ENCODE measurements around the gene MRPL17. TPM values are rescaled to one million over a fixed set of nuclear protein-coding genes. Genes with fewer than 3 reads are reported as not detected.

The MRPL17 gene
- polyA plus RNA-seq, 3 donors = 62.5 to 71.5 (median 69.2) TPM

GRCh38 chr11:6664551-6664950 lies 18.6 kb downstream of the MRPL17 start:
- no peak for DNase-seq (ENCODE audit: extremely low read depth in 1 of 11, low read depth in 9 of 11, low spot score in 4 of 11)

- no peak for DNase-seq (ENCODE audit: extremely low read depth in 1 of 11, low read depth in 9 of 11, low spot score in 4 of 11)
Observed at GRCh38 chr11:6663794-6664469, 19.2 kb downstream of the MRPL17 start.

- DNase-seq (ENCODE audit: extremely low read depth in 1 of 11, low read depth in 9 of 11, low spot score in 4 of 11) = no peak
Observed at GRCh38 chr11:6660712-6661111, 22.4 kb downstream of the MRPL17 start.

- DNase-seq (ENCODE audit: extremely low read depth in 1 of 11, low read depth in 9 of 11, low spot score in 4 of 11) = no peak
Observed at GRCh38 chr11:6658647-6659046, 24.5 kb downstream of the MRPL17 start.

GRCh38 chr11:6657346-6657745 lies 25.8 kb downstream of the MRPL17 start:
- DNase-seq (ENCODE audit: extremely low read depth in 1 of 11, low read depth in 9 of 11, low spot score in 4 of 11) = no peak

GRCh38 chr11:6656936-6657335 lies 26.2 kb downstream of the MRPL17 start:
- DNase-seq (ENCODE audit: extremely low read depth in 1 of 11, low read depth in 9 of 11, low spot score in 4 of 11) = no peak

GRCh38 chr11:6656584-6656915 lies 26.6 kb downstream of the MRPL17 start:
- DNase-seq (ENCODE audit: extremely low read depth in 1 of 11, low read depth in 9 of 11, low spot score in 4 of 11) = no peak

GRCh38 chr11:6655790-6656583 lies 27.2 kb downstream of the MRPL17 start, which contains the start of gene DCHS1:
Gene DCHS1 (minus strand): TSS chr11:6655809. CDS start chr11:6641613, 14,196 bp downstream.
- peak in 1 of 11 donors; percentile 37 for DNase-seq (ENCODE audit: extremely low read depth in 1 of 11, low read depth in 9 of 11, low spot score in 4 of 11)

- DNase-seq (ENCODE audit: extremely low read depth in 1 of 11, low read depth in 9 of 11, low spot score in 4 of 11) = peak in 1 of 11 donors; percentile 23
Observed at GRCh38 chr11:6655020-6655789, 27.9 kb downstream of the MRPL17 start.

GRCh38 chr11:6654281-6655019 lies 28.7 kb downstream of the MRPL17 start:
- no peak for DNase-seq (ENCODE audit: extremely low read depth in 1 of 11, low read depth in 9 of 11, low spot score in 4 of 11)

- DNase-seq (ENCODE audit: extremely low read depth in 1 of 11, low read depth in 9 of 11, low spot score in 4 of 11) = no peak
Observed at GRCh38 chr11:6653656-6654055, 29.5 kb downstream of the MRPL17 start.

- no peak for DNase-seq (ENCODE audit: extremely low read depth in 1 of 11, low read depth in 9 of 11, low spot score in 4 of 11)
Observed at GRCh38 chr11:6653097-6653496, 30.0 kb downstream of the MRPL17 start.

- no peak for DNase-seq (ENCODE audit: extremely low read depth in 1 of 11, low read depth in 9 of 11, low spot score in 4 of 11)
Observed at GRCh38 chr11:6652182-6652581, 31.0 kb downstream of the MRPL17 start.

GRCh38 chr11:6650980-6651379 lies 32.2 kb downstream of the MRPL17 start:
- DNase-seq (ENCODE audit: extremely low read depth in 1 of 11, low read depth in 9 of 11, low spot score in 4 of 11) = no peak

GRCh38 chr11:6650104-6650503 lies 33.0 kb downstream of the MRPL17 start:
- DNase-seq (ENCODE audit: extremely low read depth in 1 of 11, low read depth in 9 of 11, low spot score in 4 of 11) = no peak

GRCh38 chr11:6648501-6648900 lies 34.6 kb downstream of the MRPL17 start:
- DNase-seq (ENCODE audit: extremely low read depth in 1 of 11, low read depth in 9 of 11, low spot score in 4 of 11) = no peak

GRCh38 chr11:6647836-6648235 lies 35.3 kb downstream of the MRPL17 start:
- DNase-seq (ENCODE audit: extremely low read depth in 1 of 11, low read depth in 9 of 11, low spot score in 4 of 11) = no peak

- peak in 1 of 11 donors; percentile 39 for DNase-seq (ENCODE audit: extremely low read depth in 1 of 11, low read depth in 9 of 11, low spot score in 4 of 11)
Observed at GRCh38 chr11:6646918-6647679, 36.0 kb downstream of the MRPL17 start.

GRCh38 chr11:6646576-6646917 lies 36.6 kb downstream of the MRPL17 start:
- peak in 7 of 11 donors; percentile 47 to 77 (median 67) for DNase-seq (ENCODE audit: extremely low read depth in 1 of 11, low read depth in 9 of 11, low spot score in 4 of 11)
